RCC 7860 (cell line): ENCODE measurements around the gene TGM3.

Experiments
- DNase-seq: peaks from one replicate; pipeline ENCODE4 v3.0.0-alpha.2; 2015; ENCODE audit warnings: low spot score
- FAIRE-seq: peaks from 2 replicates; lab custom pipeline; 2012; peaks lifted over from hg19 to GRCh38; lab: Jason Lieb, UNC

TGM3 gene

DNA sequence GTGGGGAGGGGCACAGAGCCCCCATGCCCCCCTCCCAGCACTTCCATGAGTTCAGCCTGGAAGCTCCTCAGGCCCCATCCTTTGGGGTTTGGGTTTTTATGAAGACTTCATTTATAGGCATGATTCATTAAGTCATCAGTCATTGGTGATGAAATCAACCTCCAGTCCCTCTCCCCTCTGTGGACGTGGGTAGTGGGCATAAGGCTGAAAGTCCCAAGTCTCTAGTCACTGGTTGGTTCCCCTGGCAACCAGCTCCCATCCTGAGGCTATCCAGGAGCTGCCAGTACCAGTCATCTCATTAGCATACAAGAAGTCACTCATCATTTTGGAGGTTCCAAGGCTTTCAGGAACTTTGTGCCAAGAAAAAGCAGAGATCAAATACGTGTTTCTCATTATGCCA is 9.2 kb downstream of the TGM3 start:
- no peak for DNase-seq
- no peak for FAIRE-seq

DNA sequence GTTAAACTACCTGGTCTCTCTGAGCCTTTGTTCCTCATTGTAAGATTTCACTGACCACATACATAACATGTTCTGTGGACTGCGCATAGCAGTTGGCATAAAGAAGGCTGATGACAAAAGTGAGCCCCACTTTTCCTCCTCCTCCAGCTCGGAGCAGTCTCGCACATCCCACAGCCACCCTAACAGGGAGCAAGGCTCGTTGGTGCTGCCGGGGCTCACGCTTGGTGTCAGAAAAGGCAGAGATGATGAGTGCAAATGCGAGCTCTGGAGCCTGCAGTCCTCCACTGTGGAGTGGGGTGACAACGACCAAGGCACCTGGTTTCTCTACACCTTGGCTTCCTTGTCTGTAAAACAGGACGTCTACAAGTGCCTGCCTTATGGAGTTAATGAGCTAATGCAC is 9.7 kb downstream of the TGM3 start:
- FAIRE-seq = no peak

DNA sequence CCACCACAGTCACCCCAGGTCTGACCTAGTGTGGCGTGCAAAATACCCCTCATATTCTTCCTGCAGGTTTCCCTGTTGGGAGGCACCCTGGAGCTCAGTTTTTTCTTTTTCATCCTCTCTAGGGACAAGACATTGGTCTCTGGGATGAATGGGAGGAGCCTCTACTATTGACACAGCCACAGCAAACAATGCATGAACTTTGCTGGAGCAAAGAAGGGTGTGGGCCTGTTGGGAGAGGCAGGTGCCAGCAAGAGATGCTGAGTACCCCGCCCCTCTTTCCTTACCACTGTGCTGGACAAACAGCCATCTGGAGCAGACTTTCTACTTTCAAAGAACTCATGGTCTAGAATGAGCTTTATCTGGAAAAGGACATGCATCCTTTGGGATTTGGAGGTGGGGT is 10.1 kb downstream of the TGM3 start:
- FAIRE-seq = no peak
- no peak for DNase-seq

More for the DNA sequence above, 9.7 kb downstream of the TGM3 start:
- DNase-seq = no peak

GRCh38 chr20:2307136-2307535 is 11.3 kb downstream of the TGM3 start:
- FAIRE-seq (no peak), DNase-seq (no peak)

DNA sequence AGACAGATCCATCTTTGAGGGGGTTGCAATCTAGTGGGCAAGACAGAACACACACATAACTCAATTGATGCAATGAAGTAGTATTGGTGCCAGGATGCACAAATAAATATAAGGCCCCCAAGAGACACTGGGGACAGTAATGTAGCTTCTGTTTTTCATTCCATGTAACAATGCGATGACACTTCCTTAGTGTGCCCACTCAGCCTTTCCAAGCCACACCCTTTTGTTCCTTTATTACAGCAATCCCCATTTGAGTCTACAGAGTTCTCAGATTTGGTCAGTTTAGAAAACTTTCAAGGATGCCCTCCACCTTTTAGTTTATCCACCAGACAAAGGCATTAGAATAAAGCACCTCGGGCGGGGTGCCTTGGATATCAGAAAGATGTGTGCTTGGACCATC is 15.5 kb downstream of the TGM3 start:
- FAIRE-seq (no peak), DNase-seq (no peak)

GRCh38 chr20:2312876-2313275 is 17.1 kb downstream of the TGM3 start:
- no peak for FAIRE-seq

GRCh38 chr20:2313316-2313715 is 17.5 kb downstream of the TGM3 start:
- FAIRE-seq (no peak), DNase-seq (no peak)

More at GRCh38 chr20:2312876-2313275, 17.1 kb downstream of the TGM3 start:
- no peak for DNase-seq

DNA sequence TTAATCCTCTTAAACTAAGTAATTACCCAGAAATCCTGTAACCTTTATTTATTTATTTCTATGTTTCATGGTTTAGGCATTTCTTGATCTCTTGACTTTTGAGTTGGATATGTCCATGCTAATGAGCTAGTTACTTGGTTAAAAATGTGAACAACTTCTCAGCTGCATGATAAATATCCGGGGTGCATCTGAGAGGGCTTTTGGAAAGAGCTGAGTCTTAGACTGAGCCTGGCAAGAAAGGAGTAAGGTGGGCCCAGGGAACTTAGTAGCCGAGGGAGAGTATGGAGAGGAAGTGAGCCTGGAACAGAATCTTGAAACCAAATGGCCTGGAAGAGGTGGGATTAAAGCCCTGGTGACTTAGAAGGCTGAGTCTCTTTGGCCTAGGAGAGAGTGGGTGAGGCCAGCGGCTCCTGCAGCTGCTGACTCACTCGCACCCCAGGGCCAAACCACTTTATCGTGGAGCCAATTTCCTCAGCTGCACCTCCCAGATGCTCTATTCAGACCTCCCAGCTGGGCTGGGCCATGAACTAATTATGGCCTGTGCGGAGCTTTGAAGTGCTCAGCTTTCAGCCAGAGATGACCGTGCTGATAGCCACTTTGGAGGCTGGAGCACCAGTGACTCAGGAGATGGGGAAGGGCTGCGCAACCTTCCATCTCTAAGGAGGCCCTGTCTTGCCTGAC is 19.1 kb downstream of the TGM3 start:
- DNase-seq (peak; percentile 24), FAIRE-seq (no peak)

GRCh38 chr20:2315440-2315778 is 19.6 kb downstream of the TGM3 start:
- DNase-seq = no peak
- no peak for FAIRE-seq

DNA sequence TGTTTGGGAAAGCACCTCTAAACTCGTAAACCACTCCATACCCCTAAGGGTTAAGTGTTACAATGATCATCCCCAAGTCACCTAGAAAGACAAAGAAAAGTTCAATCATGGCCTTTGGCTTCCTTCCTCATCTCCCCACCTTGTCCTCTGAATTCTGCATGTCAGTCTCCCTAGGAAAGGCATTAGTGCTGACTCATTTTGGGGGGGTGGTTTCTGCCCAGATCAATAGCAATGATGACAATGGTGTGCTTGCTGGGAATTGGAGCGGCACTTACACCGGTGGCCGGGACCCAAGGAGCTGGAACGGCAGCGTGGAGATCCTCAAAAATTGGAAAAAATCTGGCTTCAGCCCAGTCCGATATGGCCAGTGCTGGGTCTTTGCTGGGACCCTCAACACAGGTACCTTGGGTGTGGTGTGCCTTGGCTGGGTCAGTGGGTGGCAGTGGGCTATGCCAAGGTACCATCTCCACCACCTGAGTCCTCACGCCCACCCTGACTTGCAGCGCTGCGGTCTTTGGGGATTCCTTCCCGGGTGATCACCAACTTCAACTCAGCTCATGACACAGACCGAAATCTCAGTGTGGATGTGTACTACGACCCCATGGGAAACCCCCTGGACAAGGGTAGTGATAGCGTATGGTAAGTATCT is 21.2 kb downstream of the TGM3 start:
- DNase-seq = no peak
- no peak for FAIRE-seq

- FAIRE-seq (no peak), DNase-seq (no peak)
Observed at GRCh38 chr20:2320813-2321658, 25.2 kb downstream of the TGM3 start.

DNA sequence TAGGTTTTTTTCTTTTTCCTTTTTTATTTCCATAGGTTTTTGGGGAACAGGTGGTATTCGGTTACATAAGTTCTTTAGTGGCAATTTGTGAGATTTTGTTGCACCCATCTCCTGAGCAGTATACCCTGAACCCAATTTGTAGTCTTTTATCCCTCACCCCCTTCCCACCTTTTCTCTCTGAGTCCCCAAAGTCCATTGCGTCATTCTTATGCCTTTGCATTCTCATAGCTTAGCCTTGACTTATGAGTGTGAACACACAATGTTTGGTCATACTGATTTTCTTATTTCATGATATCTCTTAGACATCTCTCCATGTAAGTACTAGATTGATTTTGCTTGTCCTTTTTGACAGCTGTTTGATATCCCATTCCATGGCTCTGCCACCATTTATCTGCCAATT is 27.2 kb downstream of the TGM3 start:
- FAIRE-seq = no peak
- DNase-seq = no peak

- DNase-seq (no peak), FAIRE-seq (no peak)
Observed at GRCh38 chr20:2326046-2326445, 30.2 kb downstream of the TGM3 start.

GRCh38 chr20:2327620-2328555 is 32.1 kb downstream of the TGM3 start:
- FAIRE-seq (no peak), DNase-seq (no peak)

GRCh38 chr20:2329286-2329685 is 33.5 kb downstream of the TGM3 start:
- no peak for FAIRE-seq
- DNase-seq = no peak

GRCh38 chr20:2330090-2330695 is 34.4 kb downstream of the TGM3 start:
- FAIRE-seq = no peak
- no peak for DNase-seq

- DNase-seq = no peak
- FAIRE-seq = no peak
Observed at GRCh38 chr20:2331106-2331505, 35.3 kb downstream of the TGM3 start.

DNA sequence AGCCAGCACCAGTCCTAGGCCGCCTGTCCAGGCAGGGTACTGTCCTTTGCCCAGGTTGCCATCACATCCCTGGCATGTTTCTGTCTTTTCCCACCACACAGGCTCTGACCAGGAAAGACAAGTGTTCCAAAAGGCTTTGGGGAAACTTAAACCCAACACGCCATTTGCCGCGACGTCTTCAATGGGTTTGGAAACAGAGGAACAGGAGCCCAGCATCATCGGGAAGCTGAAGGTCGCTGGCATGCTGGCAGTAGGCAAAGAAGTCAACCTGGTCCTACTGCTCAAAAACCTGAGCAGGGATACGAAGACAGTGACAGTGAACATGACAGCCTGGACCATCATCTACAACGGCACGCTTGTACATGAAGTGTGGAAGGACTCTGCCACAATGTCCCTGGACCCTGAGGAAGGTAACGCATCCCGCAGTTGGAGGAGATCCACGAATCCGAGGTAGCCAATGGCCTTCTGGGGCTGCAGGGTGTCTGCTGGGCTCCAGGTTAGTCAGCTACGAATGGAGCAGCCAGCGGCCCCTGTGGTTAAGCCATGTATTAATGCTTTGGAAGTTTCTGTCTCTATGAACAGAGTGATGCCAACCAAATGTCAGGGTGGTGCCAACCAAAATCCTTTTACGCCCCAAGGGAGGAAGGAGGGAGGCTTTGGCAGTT is 36.2 kb downstream of the TGM3 start:
- FAIRE-seq (no peak), DNase-seq (no peak)

- no peak for DNase-seq
- FAIRE-seq = no peak
Observed at GRCh38 chr20:2332711-2333110, 36.9 kb downstream of the TGM3 start.

DNA sequence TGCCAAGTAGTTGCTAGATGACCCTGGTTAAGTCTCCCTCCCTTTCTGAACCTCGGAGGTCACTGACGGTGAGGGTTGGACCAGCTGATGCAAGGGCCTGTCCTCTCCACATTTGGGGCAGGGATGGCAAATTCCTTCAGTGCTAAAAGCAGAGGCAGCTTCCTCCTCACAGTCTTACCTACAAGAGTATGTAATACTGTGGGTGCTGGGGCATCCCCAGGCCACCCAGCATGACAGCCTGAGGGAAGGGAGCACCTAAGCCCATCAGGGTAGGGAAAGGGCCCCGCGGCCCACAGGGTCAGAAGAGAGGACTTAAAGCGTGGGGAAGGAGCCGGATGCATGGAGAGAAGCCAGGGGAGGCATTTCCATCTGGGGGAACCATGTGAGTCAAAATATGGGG is 38.0 kb downstream of the TGM3 start:
- no peak for FAIRE-seq
- no peak for DNase-seq
